Measurements from ENCODE around the gene LOC101059915.

The LOC101059915 gene

DNA sequence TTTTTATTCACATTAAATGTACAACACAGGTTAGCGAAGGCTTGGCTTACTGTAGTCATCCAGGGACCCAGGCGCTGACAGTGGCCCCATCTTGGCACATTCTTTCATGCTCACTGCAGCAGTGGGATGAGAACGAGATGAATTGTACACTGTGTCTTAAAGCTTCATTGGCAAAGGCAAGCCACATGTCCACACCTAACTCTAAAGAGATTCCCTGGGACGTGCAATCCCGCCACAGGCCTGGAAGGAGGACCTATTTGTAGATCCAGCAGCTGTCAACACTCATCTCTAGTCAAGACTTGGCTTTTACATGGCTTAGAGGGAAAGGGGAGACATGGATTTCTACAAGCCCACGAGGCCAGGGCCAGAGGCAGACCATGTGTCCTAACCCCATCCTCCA lies 33.0 kb upstream of the LOC101059915 start:
- Histone ChIP-seq H3K27me3 (ENCODE audit: control insufficient read depth in 2 of 2, insufficient read depth in 2 of 2, low read length in 2 of 2) (no peaks in the 10 kb centered on the region), H3K79me2 (ENCODE audit: control insufficient read depth, insufficient read depth, low read length) (no peaks in the 10 kb centered on the region), H3K4me3 (replicated peaks in 1 of 3; ENCODE audit: insufficient read depth in 1 of 3, low read depth in 1 of 3, low read length in 3 of 3) (no peak overlapping the region), H3K9ac (replicated peaks; ENCODE audit: extremely low read depth, insufficient read depth, low read length) (no peak overlapping the region), H3K9me3 (replicated peaks; ENCODE audit: control insufficient read depth, insufficient read depth, low read length) (no peaks in the 10 kb centered on the region), H3K4me1 (ENCODE audit: control insufficient read depth, extremely low read depth, insufficient read depth, low read length) (peaks cover 24% of the 10 kb centered on the region), H3K36me3 (ENCODE audit: control insufficient read depth in 2 of 2, extremely low read depth in 1 of 2, insufficient read depth in 2 of 2, low read length in 2 of 2) (no peaks in the 10 kb centered on the region), H2AFZ (ENCODE audit: low read depth, low read length) (no peak overlapping the region), H4K20me1 (replicated peaks; ENCODE audit: control insufficient read depth, extremely low read depth, insufficient read depth, low read length) (no peaks in the 10 kb centered on the region), H3K4me2 (ENCODE audit: insufficient read depth, low read length) (no peak overlapping the region), H3K27ac (ENCODE audit: insufficient read depth, low read depth, low read length) (no peak overlapping the region), H3K9me1 (replicated peaks; ENCODE audit: control insufficient read depth, extremely low read depth, insufficient read depth, low read length) (no peaks in the 10 kb centered on the region)
- dilution Hi-C loops (cut with MboI; ENCODE audit: extremely low pct_ligation_motif_present, low sequenced_read_pairs), result no loop called here
- intact Hi-C loops (cut with micrococcal nuclease), result no loop called here
- CTCF ChIA-PET, result no interaction called here
- BruUV-seq (replicated peaks), result no TSS peak
- FAIRE-seq, result no peak
- no peak for DNase-seq (ENCODE audit: low read depth, low spot score)
- TF ChIP-seq CTCF (IDR thresholded peaks at IDR 0.05; ENCODE audit: extremely low read depth in 1 of 2, insufficient read depth in 1 of 2, low read depth in 1 of 2, low read length in 2 of 2), result no peak
- no peak for TF ChIP-seq POLR2A (IDR thresholded peaks at IDR 0.05; ENCODE audit: low read depth, low read length)
- TF ChIP-seq, protein P1, sequence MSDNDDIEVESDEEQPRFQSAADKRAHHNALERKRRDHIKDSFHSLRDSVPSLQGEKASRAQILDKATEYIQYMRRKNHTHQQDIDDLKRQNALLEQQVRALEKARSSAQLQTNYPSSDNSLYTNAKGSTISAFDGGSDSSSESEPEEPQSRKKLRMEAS (IDR thresholded peaks at IDR 0.05; ENCODE audit: insufficient read depth, insufficient read length), result no peak
- no peak for TF ChIP-seq JUN (IDR thresholded peaks at IDR 0.05; ENCODE audit: borderline replicate concordance, insufficient read depth, insufficient read length, low read depth)
- no peak for TF ChIP-seq FOS (IDR thresholded peaks at IDR 0.05; ENCODE audit: borderline replicate concordance, insufficient read depth, low read length)
- no peak for TF ChIP-seq POLR2AphosphoS5 (IDR thresholded peaks at IDR 0.05; ENCODE audit: insufficient read depth, low read depth, low read length)
- no peak for TF ChIP-seq GATA2 (IDR thresholded peaks at IDR 0.05; ENCODE audit: insufficient read depth, insufficient read length, low read depth, low read length)
- TF ChIP-seq EZH2 (IDR thresholded peaks at IDR 0.05; ENCODE audit: borderline replicate concordance, low read depth, low read length, severe bottlenecking), result no peak
- no peak for TF ChIP-seq MYC (IDR thresholded peaks at IDR 0.05; ENCODE audit: low read depth, low read length)
- POLR2A ChIA-PET, result no interaction called here

Measured in endothelial cell of umbilical vein (primary cell).